Neural cell (in vitro differentiated cells): ENCODE results near the gene XBP1.

Source experiments
- CTCF ChIP-seq: fragments of 450-650 bp; IDR thresholded peaks from 2 replicates; pipeline ENCODE4 v1.5.1; 2014; ENCODE audit warnings: antibody characterized with exemption, mild to moderate bottlenecking, moderate library complexity; ENCODE audit not compliant: poor library complexity, severe bottlenecking
- SMC3 ChIP-seq: fragments of 450-650 bp; conservative IDR thresholded peaks from 2 replicates; pipeline ENCODE4 v1.6.1; 2014; ENCODE audit warnings: antibody characterized with exemption, mild to moderate bottlenecking, moderate library complexity; ENCODE audit not compliant: poor library complexity
- TAF1 ChIP-seq: IDR thresholded peaks from 2 replicates; pipeline ENCODE4 v1.6.1; 2012; ENCODE audit warnings: low read depth

- no peak for TF ChIP-seq TAF1
- TF ChIP-seq CTCF: no peak
- TF ChIP-seq SMC3: no peak
Observed at GRCh38 chr22:28821452-28821851, 21.1 kb upstream of the XBP1 start.
